HG02870 (cell line): Measurements from ENCODE around the gene GSX1.
"Not testable (repeated sequence)": the region's sequence is repeated elsewhere in the genome, so short reads cannot be mapped to it uniquely, and the experiment has no call there.

Experiments
- ATAC-seq: cut with Tn5 transposase; IDR thresholded peaks from one replicate; pipeline ENCODE4 v1.9.1; 2021; ENCODE audit warnings: mild to moderate bottlenecking, moderate library complexity; ENCODE audit not compliant: unreplicated experiment

The GSX1 gene

DNA sequence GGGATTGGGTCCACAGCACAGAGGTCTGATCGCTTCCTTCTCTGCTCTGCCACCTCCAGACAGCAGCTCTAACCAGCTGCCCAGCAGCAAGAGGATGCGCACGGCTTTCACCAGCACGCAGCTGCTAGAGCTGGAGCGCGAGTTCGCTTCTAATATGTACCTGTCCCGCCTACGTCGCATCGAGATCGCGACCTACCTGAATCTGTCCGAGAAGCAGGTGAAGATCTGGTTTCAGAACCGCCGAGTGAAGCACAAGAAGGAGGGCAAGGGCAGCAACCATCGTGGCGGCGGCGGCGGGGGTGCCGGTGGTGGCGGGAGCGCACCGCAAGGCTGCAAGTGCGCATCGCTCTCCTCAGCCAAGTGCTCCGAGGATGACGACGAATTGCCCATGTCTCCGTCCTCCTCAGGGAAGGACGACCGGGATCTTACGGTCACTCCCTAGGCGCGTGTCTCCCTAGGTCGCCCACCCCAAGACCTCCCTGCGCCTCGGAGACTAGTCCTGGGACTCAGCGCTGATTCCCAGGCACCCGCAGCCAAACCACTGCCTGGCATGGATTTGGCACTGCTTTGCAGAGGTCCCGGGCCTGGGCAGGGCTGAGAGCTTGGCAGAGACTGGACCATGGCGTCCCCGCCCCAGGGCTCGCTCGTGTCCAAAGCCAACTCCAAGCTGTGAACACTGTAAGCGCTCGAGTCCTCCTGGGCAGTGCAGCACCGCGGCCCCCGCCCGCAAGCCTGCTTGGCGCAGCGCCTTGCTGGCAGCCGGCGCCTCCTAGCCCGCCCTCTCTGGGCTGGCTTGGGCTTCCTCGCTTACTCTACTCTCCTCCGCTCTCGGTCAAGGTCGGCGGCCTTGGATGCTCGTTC lies 1.5 kb downstream of the GSX1 start:
- no peak for ATAC-seq

DNA sequence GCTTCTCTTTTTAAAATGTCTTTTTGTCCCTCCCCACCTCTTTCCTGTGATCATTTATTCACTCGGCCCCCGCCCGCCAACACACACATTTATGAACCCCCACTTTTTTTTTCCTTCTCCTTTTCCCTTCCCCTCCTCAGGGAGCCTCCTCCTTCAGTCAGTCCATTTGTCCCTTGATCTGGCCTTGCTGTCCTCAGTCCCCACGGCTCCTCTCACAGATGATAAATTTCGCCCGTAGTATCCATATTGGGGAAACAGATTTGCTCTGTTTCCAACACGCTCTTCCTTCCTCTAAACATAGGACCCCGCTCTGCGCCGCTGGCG lies 2.0 kb downstream of the GSX1 start:
- ATAC-seq, result no peak

- no peak for ATAC-seq
Measured at GRCh38 chr13:27794921-27795717, 2.8 kb downstream of the GSX1 start.

DNA sequence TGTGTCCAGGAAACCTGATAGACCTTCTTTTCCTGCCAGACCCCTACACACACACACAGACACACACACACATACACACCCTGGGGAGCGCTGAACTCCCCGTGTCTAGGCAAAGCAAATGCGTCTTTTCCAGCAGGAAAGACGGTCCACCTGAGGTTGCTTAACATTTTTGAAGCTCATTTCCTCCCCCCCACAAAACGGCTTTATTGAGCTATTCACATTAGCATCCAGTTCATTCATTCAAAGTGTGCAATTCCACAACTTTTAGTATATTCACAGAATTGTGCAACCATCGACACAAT lies 3.4 kb downstream of the GSX1 start:
- ATAC-seq, result no peak

- no peak for ATAC-seq
Measured at GRCh38 chr13:27796544-27797227, 4.4 kb downstream of the GSX1 start.

DNA sequence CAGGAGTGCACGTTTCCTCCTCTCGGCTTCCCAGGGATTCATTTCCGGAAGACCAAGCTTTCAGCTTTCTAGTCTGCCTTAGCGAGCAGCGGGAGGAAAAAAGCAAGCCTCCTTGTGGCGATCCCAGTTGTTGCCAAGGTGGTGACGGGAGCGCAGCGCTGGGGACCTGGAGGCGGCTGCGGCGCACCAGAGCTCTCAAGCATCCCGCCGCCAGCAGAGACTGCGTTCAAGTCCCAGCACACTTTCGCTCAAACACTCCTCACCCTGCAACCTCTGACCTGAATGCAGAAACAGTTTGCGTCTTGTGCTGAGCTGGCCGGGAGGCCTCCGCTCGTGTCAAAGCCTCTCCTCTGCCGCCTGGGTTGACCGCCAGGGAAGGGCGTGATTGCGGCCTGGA lies 4.9 kb downstream of the GSX1 start:
- no peak for ATAC-seq

DNA sequence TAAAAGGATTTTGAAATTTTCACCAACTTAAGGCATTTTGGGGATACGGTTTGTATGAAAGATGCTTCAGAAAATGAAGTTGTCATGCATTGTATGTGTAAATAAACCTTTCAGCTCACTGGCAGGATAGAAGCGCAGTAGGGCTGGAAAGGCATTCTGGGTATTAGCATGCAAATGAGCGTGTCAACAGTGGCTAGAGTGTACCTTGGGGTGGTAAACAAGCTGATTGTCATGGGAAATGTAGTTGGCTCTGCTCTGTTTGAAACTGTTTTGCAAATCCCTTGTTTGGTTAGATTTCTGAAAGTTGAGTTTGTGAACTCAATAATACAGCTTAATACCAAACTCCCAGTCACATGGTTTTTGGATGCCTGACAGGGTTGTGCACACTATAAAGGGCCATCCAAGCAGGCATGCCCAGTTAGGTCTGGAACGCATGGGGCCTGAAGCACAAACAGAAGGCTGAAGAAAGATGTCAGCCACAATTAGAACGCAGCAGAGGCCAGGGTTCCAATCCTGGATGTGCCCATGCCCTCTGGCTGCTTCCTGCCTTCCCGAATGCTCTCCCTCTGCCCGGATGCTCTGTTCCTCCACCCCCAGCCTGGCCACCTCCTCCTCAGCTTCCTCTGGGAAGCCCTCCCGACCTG lies 14.6 kb downstream of the GSX1 start:
- no peak for ATAC-seq

GRCh38 chr13:27808851-27809550 lies 16.7 kb downstream of the GSX1 start:
- no peak for ATAC-seq

GRCh38 chr13:27810009-27810408 lies 17.7 kb downstream of the GSX1 start:
- ATAC-seq, result no peak

DNA sequence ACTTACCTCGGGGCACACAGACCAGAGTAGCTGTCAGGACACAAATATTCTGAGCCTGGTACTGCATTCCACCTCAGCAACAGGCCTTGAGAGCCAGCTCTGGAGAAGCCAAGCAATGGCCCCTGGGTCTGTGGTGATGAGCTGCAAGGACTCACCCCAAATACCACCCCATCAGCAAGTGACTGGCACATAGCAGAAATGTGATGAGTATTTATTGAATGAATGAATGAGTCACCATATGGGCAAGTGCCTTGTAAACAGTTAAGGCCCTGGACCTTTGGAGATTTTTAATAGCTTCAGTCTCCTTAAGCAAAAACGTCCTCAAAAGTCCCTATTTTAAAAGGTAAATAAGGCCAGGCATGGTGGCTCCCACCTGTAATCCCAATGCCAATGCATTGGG lies 18.2 kb downstream of the GSX1 start:
- no peak for ATAC-seq

GRCh38 chr13:27813826-27814225 lies 21.5 kb downstream of the GSX1 start:
- no peak for ATAC-seq

DNA sequence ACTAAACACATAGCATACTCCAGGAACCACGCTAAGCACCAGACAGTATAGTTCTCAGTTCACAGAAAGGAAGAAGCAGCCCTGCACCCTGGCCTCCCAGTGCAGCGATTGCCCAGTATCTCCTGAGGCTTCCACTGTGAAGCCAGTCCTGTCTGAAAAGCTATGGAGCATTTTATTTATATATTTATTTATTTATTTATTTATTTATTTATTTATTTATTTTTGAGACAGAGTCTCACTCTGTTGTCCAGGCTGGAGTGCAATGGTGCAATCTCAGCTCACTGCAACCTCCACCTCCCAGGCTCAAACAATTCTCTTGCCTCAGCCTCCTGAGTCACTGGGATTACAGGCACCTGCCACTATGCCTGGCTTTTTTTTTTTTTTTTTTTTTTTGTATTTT lies 25.5 kb downstream of the GSX1 start:
- ATAC-seq, result not testable (repeated sequence)

DNA sequence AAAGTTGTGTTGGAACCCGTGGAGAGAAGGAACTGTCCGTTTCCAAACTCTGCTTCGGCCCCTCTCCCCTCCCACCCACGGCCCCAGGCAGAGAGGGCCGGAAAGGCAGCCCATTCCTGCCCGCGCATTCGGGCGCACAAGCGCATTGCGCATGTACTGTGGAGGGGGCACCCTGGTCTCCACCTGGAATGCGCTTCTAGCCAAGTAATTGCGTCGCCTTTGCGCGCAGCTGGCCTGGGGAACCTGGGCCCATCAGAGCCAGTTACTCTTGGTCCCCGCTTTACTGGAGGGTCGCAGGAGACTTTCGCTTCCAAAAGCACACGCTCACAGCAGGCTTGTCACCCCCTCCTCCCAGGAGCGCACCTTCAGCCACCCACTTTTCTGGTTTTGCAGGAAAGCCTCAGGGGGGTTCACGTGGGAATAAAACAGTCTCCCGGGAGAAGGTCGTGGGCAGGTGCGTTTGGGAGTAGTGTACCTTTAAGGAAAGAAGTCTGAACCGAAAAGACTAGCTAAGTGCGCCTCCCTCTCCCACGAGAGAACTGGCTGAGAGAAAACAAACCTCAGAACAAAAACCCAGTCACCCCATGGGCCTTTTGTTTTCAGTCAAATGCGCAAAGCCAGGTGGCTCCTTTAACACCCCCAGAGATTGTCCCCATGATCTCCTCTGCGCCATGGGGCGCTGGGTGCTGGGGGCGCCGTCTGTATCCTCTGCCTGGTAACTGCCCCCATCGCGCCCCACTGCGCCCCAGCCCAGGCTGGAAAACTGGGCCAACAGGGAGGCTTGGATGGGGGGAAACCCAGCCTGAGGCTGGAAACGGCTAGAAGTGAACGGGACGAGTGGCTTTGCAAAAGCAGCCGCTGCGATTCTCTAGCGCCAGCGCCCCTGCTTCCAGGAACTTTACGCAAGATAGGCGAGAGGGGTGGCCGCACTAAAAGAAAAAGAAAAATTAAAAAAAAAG lies 28.5 kb downstream of the GSX1 start:
- ATAC-seq, result no peak

- ATAC-seq, result no peak
Measured at GRCh38 chr13:27821566-27821965, 29.3 kb downstream of the GSX1 start.

DNA sequence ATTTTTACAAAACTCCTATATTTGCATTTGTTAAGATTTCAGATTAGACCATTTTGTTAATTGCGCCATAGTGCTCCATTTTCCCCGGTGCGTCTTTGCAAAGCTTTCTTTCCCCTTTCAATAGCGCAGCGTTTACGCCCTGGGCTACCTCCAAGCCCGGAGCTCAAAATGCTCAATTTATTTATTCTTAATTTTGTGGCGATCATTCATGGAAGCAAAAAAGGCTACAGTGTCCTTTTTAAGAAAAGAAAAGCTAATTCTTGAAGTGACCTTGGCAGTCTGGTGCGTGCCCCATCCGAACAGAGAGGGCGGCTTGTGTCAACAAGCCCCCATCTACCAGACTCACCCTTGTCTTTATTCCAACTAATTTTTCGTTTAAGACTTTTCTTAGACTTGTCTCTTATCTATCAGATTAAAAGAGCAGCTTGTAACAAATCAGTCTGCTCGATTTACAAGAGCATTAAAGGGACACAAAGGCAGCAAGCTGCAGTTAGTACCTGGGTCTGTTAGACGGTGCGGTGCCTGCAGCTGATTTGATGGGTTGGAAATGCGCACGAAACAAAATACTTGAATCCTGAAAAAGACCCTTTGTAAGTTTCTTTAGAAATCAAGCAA lies 30.1 kb downstream of the GSX1 start:
- no peak for ATAC-seq

DNA sequence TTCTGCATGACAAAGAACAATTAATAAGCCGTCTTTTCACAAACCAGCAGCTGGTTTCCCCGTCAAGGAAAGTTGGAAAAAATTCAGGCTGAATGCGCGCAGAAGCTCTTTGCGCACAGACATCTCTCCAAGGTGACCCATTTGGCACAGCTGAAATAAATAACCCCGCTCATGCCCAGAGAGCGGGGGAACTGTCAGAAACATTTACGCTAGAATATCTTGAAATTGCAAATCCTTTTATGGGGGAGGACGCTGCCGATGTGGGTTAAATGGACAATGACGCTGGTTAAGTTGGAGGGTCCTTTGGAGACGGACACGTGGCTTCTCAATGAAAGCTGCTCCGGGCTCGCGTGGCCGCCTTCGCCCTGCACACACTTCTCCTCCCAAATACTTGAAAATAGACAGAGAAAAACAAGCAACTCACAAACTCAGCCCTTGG lies 30.6 kb downstream of the GSX1 start:
- ATAC-seq, result no peak

GRCh38 chr13:27824121-27824520 lies 31.8 kb downstream of the GSX1 start:
- no peak for ATAC-seq

DNA sequence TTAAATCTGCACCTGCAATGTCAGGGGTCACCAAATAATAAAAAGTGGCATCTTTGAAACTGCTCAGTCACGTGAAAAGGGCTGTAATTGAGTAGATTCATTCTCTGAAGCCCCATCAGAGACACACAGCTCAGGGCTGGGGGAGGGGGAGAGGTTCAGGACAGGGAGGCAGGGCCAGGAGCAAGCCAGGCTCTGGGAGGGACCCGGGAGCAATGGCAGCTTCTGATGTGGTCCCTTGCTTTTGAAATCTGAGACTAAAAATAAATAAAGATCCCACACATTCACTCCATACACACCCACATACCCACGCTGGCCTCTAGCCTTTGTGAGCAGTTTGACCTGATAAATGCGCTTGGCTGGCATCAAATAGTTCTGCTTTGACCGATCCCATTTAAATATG lies 32.8 kb downstream of the GSX1 start:
- ATAC-seq, result no peak
